ENCODE data around the gene NDUFAF5. TPM values are rescaled to one million over a fixed set of nuclear protein-coding genes. Genes with fewer than 3 reads are reported as not detected.

The NDUFAF5 gene
- total RNA-seq, 1 donor from 2014 or later: 32.6 TPM

DNA sequence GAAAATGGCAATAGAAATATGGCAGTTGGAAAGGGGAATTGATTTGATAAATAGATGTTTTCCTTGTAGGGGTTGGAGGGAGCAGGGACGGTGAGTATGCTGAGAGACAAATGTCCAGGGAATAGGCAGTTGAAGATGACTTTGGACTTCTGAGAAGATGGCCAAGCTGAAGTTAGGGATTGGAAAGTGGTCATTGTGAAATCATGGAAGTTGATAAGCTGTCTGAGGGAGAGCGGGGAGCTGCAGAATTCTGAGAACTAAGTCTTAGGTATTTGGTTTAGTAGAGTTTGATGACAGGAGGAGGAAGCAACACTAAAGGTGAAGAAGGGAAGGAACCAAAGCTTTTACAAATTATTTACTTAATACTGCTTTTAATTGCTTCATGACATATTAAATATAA, 15.1 kb downstream of the NDUFAF5 start:
- Mint-ChIP-seq H3K27me3 (ENCODE audit: low read depth) (no peaks in the 10 kb centered on the region), H3K36me3 (ENCODE audit: low read depth) (peaks cover 14% of the 10 kb centered on the region), H3K4me1 (no peaks in the 10 kb centered on the region), H3K9me3 (no peaks in the 10 kb centered on the region), H3K4me3 (no peak overlapping the region), H3K27ac (ENCODE audit: unreplicated experiment) (no peak overlapping the region)
- TF ChIP-seq, protein P1, sequence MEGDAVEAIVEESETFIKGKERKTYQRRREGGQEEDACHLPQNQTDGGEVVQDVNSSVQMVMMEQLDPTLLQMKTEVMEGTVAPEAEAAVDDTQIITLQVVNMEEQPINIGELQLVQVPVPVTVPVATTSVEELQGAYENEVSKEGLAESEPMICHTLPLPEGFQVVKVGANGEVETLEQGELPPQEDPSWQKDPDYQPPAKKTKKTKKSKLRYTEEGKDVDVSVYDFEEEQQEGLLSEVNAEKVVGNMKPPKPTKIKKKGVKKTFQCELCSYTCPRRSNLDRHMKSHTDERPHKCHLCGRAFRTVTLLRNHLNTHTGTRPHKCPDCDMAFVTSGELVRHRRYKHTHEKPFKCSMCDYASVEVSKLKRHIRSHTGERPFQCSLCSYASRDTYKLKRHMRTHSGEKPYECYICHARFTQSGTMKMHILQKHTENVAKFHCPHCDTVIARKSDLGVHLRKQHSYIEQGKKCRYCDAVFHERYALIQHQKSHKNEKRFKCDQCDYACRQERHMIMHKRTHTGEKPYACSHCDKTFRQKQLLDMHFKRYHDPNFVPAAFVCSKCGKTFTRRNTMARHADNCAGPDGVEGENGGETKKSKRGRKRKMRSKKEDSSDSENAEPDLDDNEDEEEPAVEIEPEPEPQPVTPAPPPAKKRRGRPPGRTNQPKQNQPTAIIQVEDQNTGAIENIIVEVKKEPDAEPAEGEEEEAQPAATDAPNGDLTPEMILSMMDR (conservative IDR thresholded peaks at IDR 0.05): no peak
- no peak for DNase-seq (ENCODE audit: low read depth, low spot score)

DNA sequence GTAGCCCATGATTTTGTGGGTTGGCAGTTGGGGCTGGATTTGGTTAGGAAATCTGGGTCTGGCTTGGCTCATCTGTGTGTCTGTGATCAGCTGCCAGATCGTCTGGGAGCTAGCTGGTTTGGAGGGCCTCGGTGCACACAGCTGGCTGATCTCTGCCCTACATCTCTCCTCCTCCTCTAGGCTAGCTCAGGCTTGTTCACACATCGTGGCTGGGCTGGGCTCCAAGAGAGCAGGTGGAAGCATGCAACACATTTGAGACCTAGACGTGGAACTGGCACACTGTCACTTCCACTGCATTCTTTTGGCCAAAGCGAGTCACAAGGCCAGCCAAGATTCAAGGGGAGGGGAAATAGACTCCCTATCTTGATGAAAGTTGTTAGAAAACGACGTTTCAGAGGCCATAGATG, 15.9 kb downstream of the NDUFAF5 start:
- H3K27ac Mint-ChIP-seq (ENCODE audit: unreplicated experiment): peak overlapping the region; percentile 75
- no peaks in the 10 kb centered on the region for H3K27me3 Mint-ChIP-seq (ENCODE audit: low read depth)
- H3K4me3 Mint-ChIP-seq: no peak overlapping the region
- peaks cover 14% of the 10 kb centered on the region for H3K36me3 Mint-ChIP-seq (ENCODE audit: low read depth)
- TF ChIP-seq, protein P1 (conservative IDR thresholded peaks at IDR 0.05): no peak
- DNase-seq (ENCODE audit: low read depth, low spot score): no peak
- H3K4me1 Mint-ChIP-seq: no peaks in the 10 kb centered on the region
- H3K9me3 Mint-ChIP-seq: no peaks in the 10 kb centered on the region

DNA sequence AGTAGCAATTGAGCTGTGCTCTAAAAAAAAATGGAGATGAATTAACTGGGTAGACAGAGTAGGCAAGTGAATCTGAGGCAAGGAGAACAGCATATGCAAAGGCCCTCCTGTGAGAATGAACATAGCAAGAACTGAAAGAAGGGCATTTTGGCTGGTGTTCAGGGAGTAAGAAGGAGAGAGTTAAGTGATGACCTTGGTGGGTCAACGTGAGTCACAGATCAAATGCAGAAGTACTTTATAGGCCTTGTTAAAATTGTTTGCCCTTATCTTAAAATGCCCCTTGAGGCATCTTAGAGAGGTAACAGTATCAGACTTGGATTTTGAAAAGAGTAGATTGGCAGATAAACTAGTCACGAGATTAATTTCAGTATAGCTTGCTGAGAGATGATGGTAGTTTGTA, 24.5 kb downstream of the NDUFAF5 start:
- H3K27ac Mint-ChIP-seq (ENCODE audit: unreplicated experiment): no peak overlapping the region
- no peak for DNase-seq (ENCODE audit: low read depth, low spot score)
- no peaks in the 10 kb centered on the region for H3K4me1 Mint-ChIP-seq
- no peaks in the 10 kb centered on the region for H3K9me3 Mint-ChIP-seq
- H3K36me3 Mint-ChIP-seq (ENCODE audit: low read depth): peaks cover 9% of the 10 kb centered on the region
- H3K4me3 Mint-ChIP-seq: no peak overlapping the region
- H3K27me3 Mint-ChIP-seq (ENCODE audit: low read depth): no peaks in the 10 kb centered on the region
- TF ChIP-seq, protein P1 (conservative IDR thresholded peaks at IDR 0.05): no peak

DNA sequence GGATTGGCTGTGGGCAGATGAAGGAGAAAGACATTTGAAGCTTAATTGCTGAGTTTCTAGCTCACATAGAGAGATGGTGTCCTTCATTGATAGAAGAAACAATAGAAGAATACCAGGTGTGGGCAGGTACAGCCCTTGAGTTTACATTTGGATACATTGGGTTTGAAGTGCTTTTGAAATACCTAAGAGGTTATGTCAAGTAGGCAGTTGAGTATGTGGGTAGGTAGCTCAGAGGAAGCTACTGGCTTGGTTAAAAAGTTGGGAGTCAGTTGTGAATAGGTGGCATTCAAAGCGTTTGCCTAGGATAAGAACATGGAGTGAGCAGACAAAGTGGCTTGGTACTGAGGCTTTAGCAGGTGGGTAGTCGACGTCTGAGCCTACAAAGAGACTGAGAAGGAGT, 25.0 kb downstream of the NDUFAF5 start:
- Mint-ChIP-seq H3K9me3 (no peaks in the 10 kb centered on the region), H3K27me3 (ENCODE audit: low read depth) (no peaks in the 10 kb centered on the region), H3K4me1 (no peaks in the 10 kb centered on the region)

DNA sequence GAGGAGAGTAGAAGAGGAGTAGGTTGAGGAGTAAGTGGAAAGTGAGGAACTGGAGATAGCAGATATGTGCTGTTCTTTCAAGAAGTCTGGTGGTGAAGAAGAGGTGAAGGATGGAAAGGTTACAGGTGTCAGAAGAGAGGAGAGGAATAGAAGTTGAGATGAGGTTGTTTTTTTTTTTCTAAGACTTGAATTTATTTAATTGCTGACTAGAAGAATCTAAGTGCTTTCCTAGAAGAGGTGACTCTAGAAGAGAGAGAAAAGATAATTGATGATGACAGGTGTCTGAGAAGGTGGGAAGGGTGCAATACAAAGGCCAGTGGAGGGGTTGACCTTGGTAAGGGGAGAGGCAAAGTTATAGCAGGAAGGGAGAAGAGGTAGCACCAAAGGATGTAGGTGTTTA, 25.6 kb downstream of the NDUFAF5 start:
- Mint-ChIP-seq H3K9me3 (no peaks in the 10 kb centered on the region), H3K36me3 (ENCODE audit: low read depth) (peaks cover 9% of the 10 kb centered on the region), H3K4me3 (no peak overlapping the region), H3K4me1 (no peaks in the 10 kb centered on the region), H3K27ac (ENCODE audit: unreplicated experiment) (no peak overlapping the region), H3K27me3 (ENCODE audit: low read depth) (no peaks in the 10 kb centered on the region)
- TF ChIP-seq, protein P1 (conservative IDR thresholded peaks at IDR 0.05): no peak
- no peak for DNase-seq (ENCODE audit: low read depth, low spot score)

More for the DNA sequence above, 25.0 kb downstream of the NDUFAF5 start:
- Mint-ChIP-seq H3K36me3 (ENCODE audit: low read depth) (peaks cover 9% of the 10 kb centered on the region), H3K27ac (ENCODE audit: unreplicated experiment) (no peak overlapping the region), H3K4me3 (no peak overlapping the region)
- TF ChIP-seq, protein P1 (conservative IDR thresholded peaks at IDR 0.05): no peak
- no peak for DNase-seq (ENCODE audit: low read depth, low spot score)

DNA sequence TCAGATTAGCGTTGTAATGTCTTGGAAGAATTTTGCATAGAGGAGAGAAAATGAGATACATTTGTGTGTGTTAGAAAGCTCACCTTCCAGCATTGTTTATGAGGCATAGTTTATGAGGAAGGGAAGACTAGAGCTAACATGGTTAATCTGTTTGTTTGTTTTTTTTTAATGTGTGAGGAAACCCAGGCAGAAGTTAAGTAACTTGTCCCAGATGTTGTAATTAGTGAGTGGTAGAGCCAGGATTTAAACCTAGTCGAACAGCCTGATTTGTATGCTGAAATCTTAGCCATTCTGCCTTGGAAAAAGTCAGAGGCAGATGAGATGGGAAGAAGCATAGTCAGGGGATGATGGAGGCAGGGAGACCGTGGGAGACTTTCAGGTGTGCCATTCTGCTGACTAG, 29.1 kb downstream of the NDUFAF5 start:
- Mint-ChIP-seq H3K4me3 (no peak overlapping the region), H3K27me3 (ENCODE audit: low read depth) (no peaks in the 10 kb centered on the region), H3K9me3 (no peaks in the 10 kb centered on the region), H3K36me3 (ENCODE audit: low read depth) (peaks cover 12% of the 10 kb centered on the region), H3K4me1 (no peaks in the 10 kb centered on the region), H3K27ac (ENCODE audit: unreplicated experiment) (no peak overlapping the region)
- no peak for DNase-seq (ENCODE audit: low read depth, low spot score)
- TF ChIP-seq, protein P1 (conservative IDR thresholded peaks at IDR 0.05): no peak

All from neural crest cell (in vitro differentiated cells).